NCI-H345 (cell line): ENCODE measurements around the gene SRPRA.
A peak's percentile ranks its signal among the peaks of the same experiment; 100 is the strongest.
"Not testable (repeated sequence)": the region's sequence is repeated elsewhere in the genome, so short reads cannot be mapped to it uniquely, and the experiment has no call there.

Experiments
- DNase-seq: peaks from one replicate; lab custom pipeline; 2025; lab: John Stamatoyannopoulos, UW

Gene SRPRA, protein sequence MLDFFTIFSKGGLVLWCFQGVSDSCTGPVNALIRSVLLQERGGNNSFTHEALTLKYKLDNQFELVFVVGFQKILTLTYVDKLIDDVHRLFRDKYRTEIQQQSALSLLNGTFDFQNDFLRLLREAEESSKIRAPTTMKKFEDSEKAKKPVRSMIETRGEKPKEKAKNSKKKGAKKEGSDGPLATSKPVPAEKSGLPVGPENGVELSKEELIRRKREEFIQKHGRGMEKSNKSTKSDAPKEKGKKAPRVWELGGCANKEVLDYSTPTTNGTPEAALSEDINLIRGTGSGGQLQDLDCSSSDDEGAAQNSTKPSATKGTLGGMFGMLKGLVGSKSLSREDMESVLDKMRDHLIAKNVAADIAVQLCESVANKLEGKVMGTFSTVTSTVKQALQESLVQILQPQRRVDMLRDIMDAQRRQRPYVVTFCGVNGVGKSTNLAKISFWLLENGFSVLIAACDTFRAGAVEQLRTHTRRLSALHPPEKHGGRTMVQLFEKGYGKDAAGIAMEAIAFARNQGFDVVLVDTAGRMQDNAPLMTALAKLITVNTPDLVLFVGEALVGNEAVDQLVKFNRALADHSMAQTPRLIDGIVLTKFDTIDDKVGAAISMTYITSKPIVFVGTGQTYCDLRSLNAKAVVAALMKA

DNA sequence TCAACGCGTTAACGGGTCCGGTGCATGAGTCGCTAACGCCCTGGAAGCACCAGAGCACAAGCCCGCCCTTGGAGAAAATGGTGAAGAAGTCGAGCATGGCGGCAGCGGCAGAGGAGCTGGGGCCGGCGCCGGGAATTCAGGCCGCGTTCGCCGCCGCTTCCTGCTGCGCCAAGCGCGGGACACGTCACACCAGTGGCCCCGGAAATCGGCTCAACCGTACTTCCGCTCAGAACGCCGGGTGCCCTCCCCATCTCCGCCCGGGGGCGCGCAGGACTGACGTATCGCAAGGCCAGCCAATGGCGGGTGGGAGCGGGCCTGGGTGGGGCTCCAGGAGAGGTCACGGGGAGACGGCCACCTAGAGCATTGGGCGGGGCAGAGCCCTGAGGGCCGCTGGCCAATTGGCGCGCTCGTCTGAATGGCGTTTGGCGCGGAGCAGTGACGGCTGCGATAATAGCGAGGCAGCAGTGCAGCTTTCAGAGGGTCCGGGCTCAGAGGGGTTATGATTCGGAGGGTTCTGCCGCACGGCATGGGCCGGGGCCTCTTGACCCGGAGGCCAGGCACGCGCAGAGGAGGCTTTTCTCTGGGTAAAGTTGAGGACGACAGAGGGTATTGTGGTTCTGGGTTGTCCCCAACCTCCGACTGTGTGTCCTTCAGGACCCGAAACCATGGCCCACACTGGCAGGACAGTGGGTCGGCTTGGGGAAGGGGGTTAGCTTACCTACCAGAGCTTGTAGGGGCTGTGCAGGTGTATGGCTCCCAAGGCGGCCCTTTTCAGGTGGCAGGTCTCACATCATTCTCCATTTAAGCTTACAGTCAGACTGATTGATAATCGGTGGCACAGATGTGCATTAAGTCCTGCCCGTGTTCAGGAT is at the start of gene SRPRA, which contains the start of gene FOXRED1:
TSS of gene SRPRA (minus strand) at position 188 of the 872 bp plus-strand sequence. CDS start at position 97, 91 bp downstream.
TSS of gene FOXRED1 (plus strand) at position 447 of the 872 bp plus-strand sequence. CDS start at position 500, 53 bp downstream.
- peak; percentile 99 for DNase-seq

DNA sequence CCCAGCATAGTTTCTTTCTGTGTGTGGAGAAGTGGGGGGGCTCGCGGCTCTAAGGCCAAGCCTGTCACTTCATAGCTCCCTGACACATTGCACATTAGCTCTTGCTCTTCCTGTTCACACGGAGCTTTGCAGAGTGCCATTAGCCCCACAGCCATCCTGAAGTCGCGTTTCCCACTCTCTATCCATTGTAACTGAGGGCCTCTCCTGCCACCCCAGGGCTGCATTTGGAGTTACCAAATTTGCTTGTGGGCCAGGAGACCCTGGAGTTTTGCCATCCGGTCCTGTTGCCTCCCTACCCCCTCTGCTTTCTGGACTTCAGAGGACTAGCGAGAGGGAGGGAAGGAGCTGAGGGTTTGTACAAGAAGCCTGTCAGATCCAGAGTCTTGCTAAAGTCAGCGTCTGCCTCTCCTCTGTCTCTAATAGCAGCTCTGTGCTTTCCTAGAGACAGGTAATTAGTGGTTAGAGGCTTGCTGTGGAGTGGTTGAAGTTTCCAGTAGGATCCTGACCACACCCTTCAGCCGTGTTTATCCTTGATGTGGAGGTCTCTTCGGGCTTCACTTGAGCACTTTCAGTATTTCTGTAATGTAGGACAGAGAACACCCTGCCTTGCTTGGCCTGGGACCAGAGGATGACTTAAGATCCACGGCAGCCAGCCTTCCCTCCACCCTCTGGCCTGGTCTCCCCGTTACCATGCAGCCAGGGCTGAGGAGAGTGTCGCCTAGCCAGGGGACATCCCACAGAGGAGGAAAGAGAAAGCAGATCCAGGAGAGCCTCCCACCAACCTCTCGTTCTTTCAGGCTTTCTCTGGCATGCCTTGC is 49.3 kb upstream of the SRPRA start:
- DNase-seq, result no peak

DNA sequence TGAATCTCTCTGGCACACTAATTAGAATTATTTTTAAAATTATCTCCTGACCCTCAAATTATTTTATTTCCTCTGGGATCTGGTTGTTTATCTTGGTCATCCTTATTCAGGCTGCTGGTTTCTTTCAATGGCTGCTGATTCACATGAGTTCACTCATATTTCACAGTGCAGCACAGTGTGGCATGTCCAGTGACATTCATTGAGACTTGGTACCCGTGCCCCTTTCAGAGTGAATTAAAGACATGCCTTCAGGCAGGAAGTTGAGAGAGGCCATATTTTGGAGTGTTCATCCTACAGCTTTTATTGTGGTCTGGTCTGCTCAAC is 48.7 kb upstream of the SRPRA start:
- no peak for DNase-seq

DNA sequence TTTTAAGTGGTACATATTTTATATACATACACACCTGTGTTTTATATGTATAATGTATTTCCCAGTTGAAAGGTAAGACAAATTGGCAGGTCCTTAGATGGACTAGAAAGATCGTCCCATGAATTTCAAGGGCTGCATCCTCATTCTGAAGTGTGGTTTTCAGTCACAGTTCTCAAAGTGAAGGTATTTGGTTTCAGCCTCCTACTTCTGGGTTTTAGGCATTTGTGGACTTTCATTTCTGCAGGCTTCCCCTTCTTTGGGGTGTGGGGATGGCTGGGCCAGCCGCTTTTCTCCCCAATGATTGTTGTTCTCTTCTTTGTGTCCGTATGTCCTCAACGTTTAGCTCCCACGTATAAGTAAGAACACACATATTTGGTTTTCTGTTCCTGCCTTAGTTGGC is 45.1 kb upstream of the SRPRA start:
- no peak for DNase-seq

DNA sequence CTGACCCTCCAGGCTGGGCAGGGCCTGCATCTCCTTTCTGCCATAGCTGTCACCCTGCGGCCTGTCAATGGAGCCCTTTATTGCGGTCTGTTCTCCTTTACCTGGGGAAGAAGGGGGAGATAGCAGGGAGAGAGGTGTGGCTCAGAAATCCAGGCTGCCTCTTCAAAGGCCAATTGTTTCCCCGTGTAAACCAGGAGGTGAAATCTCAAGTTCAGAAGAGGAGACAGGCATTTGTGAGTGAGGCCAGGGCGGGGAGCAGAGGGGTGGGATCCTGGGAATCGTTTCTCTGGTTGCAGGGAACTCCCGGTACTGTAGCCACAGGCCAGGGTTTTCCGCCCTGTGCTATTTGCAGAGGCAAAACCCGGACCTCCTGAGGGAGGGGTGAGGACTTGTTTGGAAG is 44.3 kb upstream of the SRPRA start:
- no peak for DNase-seq

DNA sequence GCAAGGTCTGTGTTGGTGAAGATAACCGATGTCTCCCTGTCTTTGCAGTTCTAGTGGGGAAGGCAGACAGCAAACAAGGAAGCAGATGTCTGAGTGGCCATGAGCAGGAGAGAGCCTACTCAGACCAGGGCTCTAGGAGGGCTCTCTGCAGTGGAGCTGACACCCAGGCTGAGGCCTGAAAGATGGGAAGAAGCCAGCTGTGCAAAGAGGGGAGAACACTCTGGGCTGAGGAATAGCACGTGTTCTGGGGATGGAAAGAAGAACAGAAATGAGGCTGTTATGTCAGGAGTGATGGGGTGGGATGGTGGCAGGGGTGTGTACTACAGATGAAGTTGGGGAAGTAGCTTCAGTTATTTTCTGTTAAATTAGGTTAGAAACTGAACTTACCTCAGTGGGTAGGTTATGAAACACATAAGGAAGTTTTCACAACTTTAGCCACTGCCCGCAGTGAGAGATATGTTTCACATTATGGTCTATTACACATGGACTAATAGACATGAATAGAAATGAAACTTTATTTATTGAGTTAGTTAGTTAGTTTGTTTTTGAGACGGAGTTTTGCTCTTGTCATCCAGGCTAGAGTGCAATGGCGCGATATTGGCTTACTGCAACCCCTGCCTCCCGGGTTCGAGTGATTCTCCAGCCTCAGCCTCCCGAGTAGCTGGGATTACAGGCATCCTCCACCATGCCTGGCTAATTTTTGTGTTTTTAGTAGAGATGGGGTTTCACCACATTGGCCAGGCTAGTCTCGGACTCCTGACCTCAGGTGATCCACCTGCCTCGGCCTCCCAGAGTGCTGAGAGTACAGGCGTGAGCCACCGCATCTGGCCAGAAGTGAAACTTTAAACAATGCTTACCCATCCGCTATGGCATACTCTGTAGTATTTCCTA is 43.0 kb upstream of the SRPRA start:
- DNase-seq, result no peak

DNA sequence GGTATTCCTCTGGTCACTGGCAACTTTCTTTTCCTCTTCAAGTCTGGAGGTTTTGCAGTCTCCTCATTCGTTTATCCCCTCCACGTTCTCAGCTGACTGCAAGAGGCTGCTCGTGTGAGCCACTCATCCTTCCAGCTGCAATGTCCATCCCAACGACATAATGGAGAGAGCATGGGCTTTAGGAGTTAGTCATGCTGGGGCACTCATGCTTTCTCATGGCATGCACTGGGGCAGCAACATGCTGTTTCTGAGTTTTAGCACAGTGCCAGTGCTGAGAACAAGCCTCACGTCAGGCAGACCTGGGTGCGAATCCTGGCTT is 42.3 kb upstream of the SRPRA start:
- DNase-seq, result no peak

DNA sequence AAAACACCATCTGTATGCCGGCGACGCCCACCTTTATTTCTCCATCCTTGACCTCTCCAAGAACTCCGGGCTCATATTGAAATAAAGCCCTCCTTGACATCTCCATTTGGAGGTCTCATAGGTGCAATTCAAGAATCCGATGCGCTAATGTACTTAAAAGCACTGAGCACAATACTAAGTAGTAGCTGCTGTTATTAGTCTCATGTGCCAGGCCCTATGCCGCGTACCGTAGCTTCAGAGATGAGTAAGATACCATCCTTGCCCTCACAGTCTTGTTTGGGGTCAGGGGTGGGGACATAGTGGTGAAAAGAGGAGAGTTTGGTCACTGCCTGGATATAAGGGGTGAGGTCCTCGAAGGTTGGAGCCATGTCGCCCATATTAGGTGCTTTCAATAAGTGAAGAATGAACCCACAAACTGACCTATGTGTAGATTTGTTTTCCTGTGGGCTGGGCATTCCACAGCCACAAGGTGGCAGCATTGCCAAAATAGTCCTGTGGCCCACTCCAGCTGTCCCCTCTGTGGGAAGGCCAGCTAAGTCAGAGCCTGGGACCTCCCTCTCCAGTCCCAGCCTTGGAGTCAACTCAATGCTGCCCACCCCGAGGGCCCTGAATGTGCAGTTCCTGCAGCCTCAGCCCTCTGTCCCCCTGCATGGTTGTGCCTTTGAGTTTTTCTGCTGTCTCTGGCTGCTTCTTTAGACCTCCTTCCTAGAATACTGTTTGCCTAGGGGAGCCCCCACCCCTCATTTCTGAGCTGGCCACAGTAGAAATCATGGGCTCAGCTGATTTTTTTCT is 41.7 kb upstream of the SRPRA start:
- peak; percentile 74 for DNase-seq

DNA sequence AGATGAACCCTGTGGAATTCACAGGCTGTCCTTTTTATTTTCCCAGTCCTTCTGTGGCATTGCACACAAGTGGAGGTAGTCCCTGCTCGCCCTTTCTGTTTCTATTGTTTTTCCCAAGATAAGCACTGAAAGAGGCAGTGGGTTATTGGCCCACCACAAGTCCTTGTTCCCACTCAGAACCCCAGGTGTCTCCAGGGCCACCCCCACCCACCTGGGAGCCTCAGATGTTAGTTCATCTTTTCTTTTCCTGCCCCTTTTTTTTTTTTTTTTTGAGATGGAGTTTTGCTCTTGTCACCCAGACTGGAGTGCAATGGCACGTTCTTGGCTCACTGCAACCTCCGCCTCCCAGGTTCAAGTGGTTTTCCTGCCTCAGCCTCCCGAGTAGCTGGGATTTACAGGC is 40.1 kb upstream of the SRPRA start:
- DNase-seq, result not testable (repeated sequence)

DNA sequence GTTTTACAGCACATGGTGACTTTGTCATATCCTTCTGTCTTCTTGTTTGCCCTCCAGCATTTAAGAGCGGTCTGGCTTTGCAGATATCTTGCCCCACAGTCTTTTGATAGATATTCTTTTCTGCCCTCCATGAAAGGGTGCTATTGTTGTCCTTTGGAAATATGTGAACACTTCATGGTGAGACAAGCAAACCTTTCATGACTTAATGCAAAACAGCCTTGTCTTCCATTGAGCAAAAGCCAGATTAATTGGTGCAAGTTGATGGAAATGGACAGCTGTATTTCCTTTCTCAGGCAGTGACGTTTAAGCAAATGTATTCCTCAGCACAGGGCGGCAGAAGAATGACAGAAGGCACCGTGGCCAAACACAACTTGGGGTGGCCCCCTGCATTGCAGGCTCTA is 39.6 kb upstream of the SRPRA start:
- DNase-seq, result no peak

DNA sequence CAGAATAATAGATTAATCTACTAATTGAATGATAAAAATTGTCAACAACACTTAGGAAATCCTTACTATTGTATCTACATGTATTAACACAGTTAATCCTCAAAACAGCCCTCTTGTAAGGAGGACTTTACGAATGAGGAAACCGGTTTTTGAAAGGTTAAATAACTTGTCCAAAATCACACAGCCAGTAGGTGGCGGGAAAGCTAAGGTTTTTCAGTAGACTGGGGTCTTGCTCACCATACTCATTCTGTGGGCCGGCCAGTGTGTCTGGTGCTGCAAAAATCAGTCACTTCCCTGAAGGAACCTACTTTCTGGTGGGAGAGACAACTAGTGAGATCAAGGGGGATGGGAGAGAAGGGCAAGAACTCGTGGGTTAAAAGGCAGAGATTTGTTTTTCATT is 39.0 kb upstream of the SRPRA start:
- DNase-seq, result peak; percentile 18

DNA sequence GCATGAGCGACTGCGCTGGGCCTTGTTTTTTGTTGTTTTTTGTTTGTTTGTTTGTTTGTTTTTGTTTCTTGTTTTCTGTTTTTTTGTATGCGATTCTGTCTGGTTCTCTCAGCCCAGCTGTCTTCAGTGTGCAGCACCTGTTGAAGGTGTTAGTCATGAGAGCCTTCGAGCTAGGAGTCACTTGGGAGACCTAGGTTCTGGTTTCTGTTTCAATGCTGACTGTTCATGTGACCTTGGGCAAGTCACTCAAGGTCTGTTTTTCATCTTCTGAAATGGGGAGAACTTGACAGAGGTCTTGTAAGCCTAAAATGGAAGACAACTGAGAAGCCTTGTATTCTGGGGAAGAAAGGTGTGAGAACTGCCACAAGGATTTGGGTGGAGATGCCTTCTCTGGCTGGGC is 37.0 kb upstream of the SRPRA start:
- no peak for DNase-seq

DNA sequence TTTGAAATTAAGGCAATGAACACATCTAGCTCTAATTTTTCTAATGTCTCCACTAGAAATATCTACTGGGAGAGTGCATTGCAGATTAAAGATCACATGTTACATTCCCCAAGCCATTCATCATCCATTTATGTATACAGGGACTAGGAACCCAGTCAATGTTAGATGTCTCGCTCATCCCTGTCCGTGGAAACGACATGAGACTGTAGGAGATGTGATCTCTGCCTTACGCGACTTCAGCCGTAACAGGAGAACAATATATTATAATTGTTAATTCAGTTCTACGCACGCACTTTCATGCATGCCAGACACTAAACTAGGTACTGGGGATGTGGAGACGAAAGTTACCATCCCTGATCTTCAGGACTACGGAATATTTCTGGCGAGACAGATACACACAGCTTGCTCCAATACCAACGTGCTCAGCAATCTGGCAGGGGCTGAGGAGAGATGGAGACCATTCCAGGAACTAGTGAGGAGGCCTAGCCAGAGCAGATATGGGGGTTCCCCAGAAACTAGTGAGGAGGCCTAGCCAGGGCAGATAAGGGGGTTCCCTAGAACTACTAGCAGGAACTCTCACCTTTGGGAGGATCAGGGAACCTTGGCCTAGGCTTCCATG is 35.9 kb upstream of the SRPRA start:
- no peak for DNase-seq

DNA sequence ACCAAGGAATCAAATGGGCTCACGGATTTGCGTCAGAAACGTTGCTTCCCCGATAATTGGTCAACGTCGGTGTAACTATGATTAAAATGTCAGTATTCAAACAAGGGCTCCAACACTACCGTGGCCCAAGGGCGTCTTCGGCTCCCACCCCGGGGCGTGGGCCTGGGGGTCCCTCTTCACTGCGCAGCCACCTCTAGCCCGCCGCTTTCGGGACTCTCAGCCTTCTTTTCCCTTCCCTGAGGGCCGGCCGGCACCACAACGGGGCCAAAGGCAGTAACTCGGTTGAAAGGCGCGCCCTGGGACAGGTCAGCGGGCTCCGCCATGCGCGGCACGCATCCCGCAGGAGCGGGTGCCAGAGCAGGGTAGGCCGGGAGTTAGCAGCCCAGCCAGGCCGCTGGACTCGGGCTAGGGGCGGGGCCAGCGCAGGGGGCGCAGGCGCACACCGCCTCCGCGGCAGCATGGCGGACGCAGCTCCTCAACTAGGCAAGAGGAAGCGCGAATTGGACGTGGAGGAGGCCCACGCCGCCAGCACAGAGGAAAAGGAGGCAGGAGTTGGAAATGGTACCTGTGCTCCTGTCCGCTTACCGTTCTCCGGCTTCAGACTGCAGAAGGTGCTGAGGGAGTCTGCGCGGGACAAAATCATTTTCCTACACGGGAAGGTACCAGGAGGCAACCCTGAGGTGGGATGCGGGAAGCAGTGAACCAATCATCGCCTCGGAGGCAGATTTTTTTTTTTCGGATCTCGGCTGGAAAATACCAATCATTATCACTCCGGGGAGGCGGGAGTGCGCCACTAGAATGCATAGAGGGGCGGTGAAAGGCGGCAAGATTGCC is 35.1 kb upstream of the SRPRA start, which contains the start of gene DCPS:
TSS of gene DCPS (plus strand) at position 438 of the 834 bp plus-strand sequence. CDS start at position 459, 21 bp downstream.
- peak; percentile 89 for DNase-seq

DNA sequence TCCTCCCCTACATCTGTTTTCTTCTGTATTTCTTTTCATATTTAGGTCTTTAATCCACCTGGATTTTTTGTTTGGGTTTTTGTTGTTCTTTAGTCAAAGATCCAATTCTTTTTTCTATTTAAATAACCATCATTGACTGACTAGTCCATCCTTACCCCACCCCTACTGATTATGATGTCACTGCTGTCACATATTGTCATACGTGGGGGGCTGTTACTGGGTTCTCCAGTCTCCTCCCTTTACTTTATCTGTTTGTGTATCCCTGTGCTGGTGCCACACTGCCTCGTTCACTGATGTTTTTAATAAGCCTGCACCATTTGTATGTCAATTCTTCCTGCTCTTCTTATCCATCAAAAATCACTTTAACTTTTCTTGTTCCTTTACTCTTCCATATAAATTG is 28.3 kb upstream of the SRPRA start:
- no peak for DNase-seq

DNA sequence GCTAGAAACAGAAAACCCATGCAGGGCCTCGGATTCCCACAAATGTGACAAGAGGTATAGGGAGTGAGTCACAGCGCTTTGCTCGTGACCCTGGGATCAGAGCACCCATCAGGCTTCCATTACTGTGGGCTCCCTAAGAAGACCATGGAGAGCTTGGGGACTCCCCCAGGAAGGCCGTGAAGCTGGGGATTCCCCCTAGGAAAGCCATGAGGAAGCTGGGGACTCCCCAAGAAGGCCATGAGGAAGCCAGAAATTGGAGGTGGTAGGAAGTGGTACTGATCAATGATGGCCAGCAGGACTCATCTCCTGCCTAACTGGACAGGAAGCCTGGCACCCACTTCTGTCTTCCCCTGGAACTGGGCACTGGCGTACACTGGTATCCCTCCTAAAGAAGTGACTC is 25.0 kb upstream of the SRPRA start:
- DNase-seq, result no peak

DNA sequence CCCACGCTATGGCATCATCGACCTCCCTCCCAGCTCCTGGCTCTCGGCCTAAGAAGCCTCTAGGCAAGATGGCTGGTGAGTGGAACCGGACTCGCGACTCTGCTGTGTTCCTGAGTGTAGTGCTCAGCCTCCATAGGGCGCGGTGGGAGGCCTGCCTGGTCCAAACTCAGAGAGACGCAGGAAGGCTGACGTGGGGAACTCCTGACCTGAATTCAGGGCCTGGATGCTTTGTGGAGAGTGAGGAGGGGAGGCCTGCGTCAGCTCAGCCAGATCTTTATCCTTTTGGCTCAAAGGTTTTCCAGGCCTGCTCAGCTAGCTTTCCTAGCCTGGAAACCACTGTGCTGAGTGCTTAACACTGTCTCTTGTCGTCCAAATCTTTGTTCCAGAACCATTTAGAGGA is 22.2 kb upstream of the SRPRA start:
- DNase-seq, result no peak

DNA sequence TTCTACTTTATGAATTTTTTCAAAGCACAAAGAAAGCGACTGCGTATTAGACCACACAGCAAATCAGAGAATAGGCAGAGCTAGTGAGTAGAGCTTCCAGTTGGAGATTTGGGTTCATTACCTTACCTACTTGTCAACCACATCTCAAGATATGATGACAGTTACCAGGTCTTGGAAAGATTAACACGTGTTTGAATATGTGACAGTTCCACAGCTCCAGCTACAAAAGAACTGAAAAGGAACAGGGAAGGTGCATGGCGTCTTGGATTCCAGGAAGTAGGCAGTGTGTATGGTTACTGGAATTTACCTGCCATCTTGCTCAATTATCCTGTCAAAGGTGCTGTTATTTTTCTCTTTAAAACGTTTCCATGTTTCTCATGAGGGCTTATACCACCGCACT is 19.5 kb upstream of the SRPRA start:
- DNase-seq, result no peak

DNA sequence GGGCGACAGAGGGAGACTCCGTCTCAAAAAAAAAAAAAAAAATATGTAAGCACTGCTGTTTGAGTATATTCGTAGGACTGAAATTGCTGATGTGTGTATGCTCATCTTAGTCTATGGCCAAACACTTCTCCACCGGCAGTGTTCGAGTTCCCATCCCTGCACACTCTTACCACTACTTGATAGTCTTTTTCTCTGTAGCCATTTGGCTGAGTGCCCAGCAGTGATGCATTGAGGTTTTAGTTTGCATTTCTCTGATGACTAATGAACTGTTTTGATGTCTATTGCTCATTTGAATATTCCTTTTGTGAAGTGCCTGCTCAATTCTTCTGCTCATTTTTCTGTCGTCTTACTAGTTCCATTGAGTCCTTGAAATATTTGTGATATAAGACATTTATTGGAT is 16.1 kb upstream of the SRPRA start:
- DNase-seq, result peak; percentile 90
